ENCODE results near the gene TMEM272.

Gene TMEM272

GRCh38 chr13:51765142-51765515 lies 79.8 kb downstream of the TMEM272 start:
- CTCF ChIA-PET = no interaction called here
- TF ChIP-seq NFRKB (IDR thresholded peaks at IDR 0.05) (no peak), LEF1 (IDR thresholded peaks at IDR 0.05; ENCODE audit: borderline replicate concordance) (no peak), FOXM1 (IDR thresholded peaks at IDR 0.05; ENCODE audit: borderline replicate concordance) (no peak), FOXA1 (IDR thresholded peaks at IDR 0.05) (no peak), L3MBTL2 (conservative IDR thresholded peaks at IDR 0.05) (no peak), CTBP1 (IDR thresholded peaks at IDR 0.05; ENCODE audit: borderline replicate concordance) (no peak), SP1 (IDR thresholded peaks at IDR 0.05) (no peak)
- POLR2A ChIA-PET = no interaction called here
- DNase-seq (ENCODE audit: extremely low spot score) = no peak

GRCh38 chr13:51764184-51765141 lies 80.5 kb downstream of the TMEM272 start:
- POLR2A ChIA-PET = no interaction called here
- TF ChIP-seq FOXK2 (IDR thresholded peaks at IDR 0.05) (no peak), FOXM1 (IDR thresholded peaks at IDR 0.05; ENCODE audit: borderline replicate concordance) (no peak), ELF4 (IDR thresholded peaks at IDR 0.05) (no peak), NFRKB (IDR thresholded peaks at IDR 0.05) (no peak), L3MBTL2 (conservative IDR thresholded peaks at IDR 0.05) (no peak), SUZ12 (IDR thresholded peaks at IDR 0.05) (no peak), ZNF384 (IDR thresholded peaks at IDR 0.05) (no peak), HDGF (IDR thresholded peaks at IDR 0.05; ENCODE audit: borderline replicate concordance) (no peak), TARDBP (IDR thresholded peaks at IDR 0.05) (no peak), FOXA1 (IDR thresholded peaks at IDR 0.05) (no peak), ARNT (IDR thresholded peaks at IDR 0.05) (no peak)
- DNase-seq (ENCODE audit: extremely low spot score) = no peak
- CTCF ChIA-PET = interaction anchor here (0.6 to 0.8 kb wide), 2 partner anchors 8 to 15 kb away, joined by 3 read pairs; no protein-coding TSS in a partner anchor

- DNase-seq (ENCODE audit: extremely low spot score) = no peak
- ChIA-PET CTCF (interaction anchor here (0.6 kb wide), 1 partner anchor 9 kb away, joined by 3 read pairs; no protein-coding TSS in a partner anchor), POLR2A (no interaction called here)
- TF ChIP-seq FOXM1 (IDR thresholded peaks at IDR 0.05; ENCODE audit: borderline replicate concordance) (no peak), BHLHE40 (IDR thresholded peaks at IDR 0.05; ENCODE audit: borderline replicate concordance) (no peak), L3MBTL2 (conservative IDR thresholded peaks at IDR 0.05) (no peak), NFRKB (IDR thresholded peaks at IDR 0.05) (no peak), ELF4 (IDR thresholded peaks at IDR 0.05) (no peak), TARDBP (IDR thresholded peaks at IDR 0.05) (no peak), CTBP1 (IDR thresholded peaks at IDR 0.05; ENCODE audit: borderline replicate concordance) (no peak), HDGF (IDR thresholded peaks at IDR 0.05; ENCODE audit: borderline replicate concordance) (no peak)
These were observed 81.5 kb downstream of the TMEM272 start for GRCh38 chr13:51763486-51763885.

Data from HEK293T (cell line).